HL-60 (cell line): ENCODE results near the gene EMD.

Experiments
- DNase-seq, 2 experiments: peaks; one replicate each; pipeline ENCODE4 v3.0.0-alpha.2; 2010 to 2020; ENCODE audit warnings: low read depth in 1 of 2, low spot score in 1 of 2
- H3K27ac ChIP-seq: fragments of 250-450 bp; sonication (Bioruptor Pico); replicated peaks from 2 replicates; pipeline ENCODE4 v1.5.1; 2020; ENCODE audit warnings: mild to moderate bottlenecking, moderate library complexity
- H3K27me3 ChIP-seq: fragments of 250-450 bp; sonication (Bioruptor Pico); 2 replicates; pipeline ENCODE4 v1.5.1; 2021; ENCODE audit warnings: mild to moderate bottlenecking, moderate library complexity; ENCODE audit not compliant: insufficient read depth, poor library complexity, severe bottlenecking
- H3K4me3 ChIP-seq: replicated peaks from 2 replicates; pipeline ENCODE4 v1.5.1; 2011; ENCODE audit warnings: mild to moderate bottlenecking, control low read depth, low read length; ENCODE audit not compliant: insufficient read depth
- CTCF ChIP-seq: IDR thresholded peaks from one replicate; pipeline ENCODE4 v1.5.1; 2011; ENCODE audit warnings: low read length, control low read depth, inconsistent platforms; ENCODE audit not compliant: insufficient read depth
- GABPA ChIP-seq: IDR thresholded peaks from 2 replicates; pipeline ENCODE4 v1.6.1; 2012; ENCODE audit warnings: low read depth
- POLR2AphosphoS5 ChIP-seq: IDR thresholded peaks from 2 replicates; pipeline ENCODE4 v1.6.1; 2012; ENCODE audit warnings: low read depth
- SPI1 ChIP-seq: IDR thresholded peaks from 2 replicates; pipeline ENCODE4 v1.6.1; 2012; ENCODE audit warnings: low read depth, mild to moderate bottlenecking, borderline replicate concordance
- TF ChIP-seq, protein P1 (sequence below): IDR thresholded peaks from 2 replicates; pipeline ENCODE4 v1.6.1; 2012; ENCODE audit warnings: low read depth; ENCODE audit not compliant: insufficient replicate concordance

Gene EMD

DNA sequence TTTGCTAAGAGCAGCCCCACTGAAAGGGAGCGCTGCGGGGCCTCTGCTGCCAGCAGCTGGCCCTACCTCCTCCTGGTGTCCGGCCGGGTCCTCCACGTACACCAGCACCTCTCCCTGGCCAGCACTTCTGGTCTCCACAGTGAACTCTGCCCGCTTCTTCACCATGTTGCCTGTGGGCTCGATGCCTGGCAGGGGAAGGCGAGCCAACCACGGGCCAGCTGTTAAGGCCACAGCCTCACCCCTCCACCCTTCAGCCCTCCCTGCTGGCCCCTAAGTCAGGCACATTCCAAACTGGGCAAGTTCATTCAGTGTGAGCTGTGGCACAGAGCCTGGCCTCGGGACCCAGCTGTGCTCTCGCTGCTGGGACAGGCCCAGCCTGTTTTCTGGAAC is 12.4 kb upstream of the EMD start:
- Histone ChIP-seq H3K4me3 (no peak overlapping the region), H3K27ac (peak overlapping the region; percentile 94), H3K27me3 (no peaks in the 10 kb centered on the region)
- peak in 1 of 2 experiments; percentile 48 for DNase-seq
- TF ChIP-seq, protein P1, sequence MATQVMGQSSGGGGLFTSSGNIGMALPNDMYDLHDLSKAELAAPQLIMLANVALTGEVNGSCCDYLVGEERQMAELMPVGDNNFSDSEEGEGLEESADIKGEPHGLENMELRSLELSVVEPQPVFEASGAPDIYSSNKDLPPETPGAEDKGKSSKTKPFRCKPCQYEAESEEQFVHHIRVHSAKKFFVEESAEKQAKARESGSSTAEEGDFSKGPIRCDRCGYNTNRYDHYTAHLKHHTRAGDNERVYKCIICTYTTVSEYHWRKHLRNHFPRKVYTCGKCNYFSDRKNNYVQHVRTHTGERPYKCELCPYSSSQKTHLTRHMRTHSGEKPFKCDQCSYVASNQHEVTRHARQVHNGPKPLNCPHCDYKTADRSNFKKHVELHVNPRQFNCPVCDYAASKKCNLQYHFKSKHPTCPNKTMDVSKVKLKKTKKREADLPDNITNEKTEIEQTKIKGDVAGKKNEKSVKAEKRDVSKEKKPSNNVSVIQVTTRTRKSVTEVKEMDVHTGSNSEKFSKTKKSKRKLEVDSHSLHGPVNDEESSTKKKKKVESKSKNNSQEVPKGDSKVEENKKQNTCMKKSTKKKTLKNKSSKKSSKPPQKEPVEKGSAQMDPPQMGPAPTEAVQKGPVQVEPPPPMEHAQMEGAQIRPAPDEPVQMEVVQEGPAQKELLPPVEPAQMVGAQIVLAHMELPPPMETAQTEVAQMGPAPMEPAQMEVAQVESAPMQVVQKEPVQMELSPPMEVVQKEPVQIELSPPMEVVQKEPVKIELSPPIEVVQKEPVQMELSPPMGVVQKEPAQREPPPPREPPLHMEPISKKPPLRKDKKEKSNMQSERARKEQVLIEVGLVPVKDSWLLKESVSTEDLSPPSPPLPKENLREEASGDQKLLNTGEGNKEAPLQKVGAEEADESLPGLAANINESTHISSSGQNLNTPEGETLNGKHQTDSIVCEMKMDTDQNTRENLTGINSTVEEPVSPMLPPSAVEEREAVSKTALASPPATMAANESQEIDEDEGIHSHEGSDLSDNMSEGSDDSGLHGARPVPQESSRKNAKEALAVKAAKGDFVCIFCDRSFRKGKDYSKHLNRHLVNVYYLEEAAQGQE = no peak
- TF ChIP-seq SPI1 (no peak), GABPA (no peak)

DNA sequence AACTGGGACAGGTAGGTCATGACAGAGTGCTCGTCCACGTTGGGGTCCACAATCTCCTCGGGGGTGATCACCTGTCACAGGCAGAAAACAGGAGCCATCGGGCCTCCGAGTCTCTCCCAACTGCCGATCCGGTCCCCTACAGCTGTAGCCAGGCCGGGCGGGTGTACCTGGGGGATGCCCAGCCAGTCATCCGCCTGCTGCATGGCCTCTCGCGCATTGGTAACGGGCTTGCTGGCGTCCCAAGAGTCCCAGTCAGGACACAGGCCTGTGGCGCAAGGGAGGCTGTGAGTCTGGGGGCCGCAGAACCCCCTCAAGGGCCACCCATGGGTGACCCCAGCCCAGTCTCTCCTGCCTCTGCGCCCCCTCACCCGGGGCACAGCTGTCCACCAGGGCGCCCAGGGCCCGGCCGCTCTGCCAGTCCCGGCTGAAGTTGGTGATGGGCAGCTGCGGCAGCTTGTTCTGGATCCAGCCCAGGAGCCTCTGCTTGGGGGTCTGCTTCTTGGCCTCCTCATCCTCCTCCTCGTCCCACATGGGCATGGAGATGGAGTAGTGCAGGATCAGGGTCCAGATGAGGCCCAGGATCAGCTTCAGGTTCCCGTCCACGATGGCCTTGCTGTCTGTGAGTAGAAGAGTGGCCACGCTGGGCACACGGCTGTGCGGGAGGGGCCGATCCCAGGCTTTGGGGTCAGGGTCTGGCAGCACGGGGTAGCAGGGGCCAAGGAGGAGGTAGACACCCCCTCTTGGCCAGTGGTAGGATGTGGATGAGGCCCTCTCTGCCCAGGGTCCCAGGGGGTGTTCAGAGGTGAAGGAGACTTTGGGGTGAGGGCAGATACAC is 11.4 kb upstream of the EMD start:
- Histone ChIP-seq H3K27ac (peak overlapping the region; percentile 94), H3K4me3 (peak overlapping the region; percentile 74), H3K27me3 (no peaks in the 10 kb centered on the region)
- DNase-seq = peak in 1 of 2 experiments; percentile 13
- no peak for TF ChIP-seq CTCF
- no peak for TF ChIP-seq POLR2AphosphoS5
- no peak for TF ChIP-seq GABPA
- TF ChIP-seq, protein P1 = no peak
- no peak for TF ChIP-seq SPI1

GRCh38 chrX:154368630-154369448 is 10.3 kb upstream of the EMD start:
- TF ChIP-seq POLR2AphosphoS5 (peak; percentile 71), SPI1 (peak; percentile 72), CTCF (no peak)
- Histone ChIP-seq H3K4me3 (peak overlapping the region; percentile 74), H3K27me3 (no peaks in the 10 kb centered on the region), H3K27ac (peak overlapping the region; percentile 94)
- DNase-seq = peak; percentile 88 to 99
